SJSA1 (cell line): ENCODE results near the gene PCSK9. TPM values are rescaled to one million over a fixed set of nuclear protein-coding genes. Genes with fewer than 3 reads are reported as not detected.
"Not testable (repeated sequence)": the region's sequence is repeated elsewhere in the genome, so short reads cannot be mapped to it uniquely, and the experiment has no call there.

Experiments used
- DNase-seq, 2 experiments: peaks; one replicate each; pipeline ENCODE4 v3.0.0-alpha.2; 2015 to 2020; ENCODE audit warnings: low spot score in 2 of 2, low read depth in 1 of 2
- H3K27ac ChIP-seq: fragments of 250-450 bp; sonication (Bioruptor Pico); 2 replicates; pipeline ENCODE4 v1.5.1; 2020; ENCODE audit warnings: mild to moderate bottlenecking, moderate library complexity
- H3K27me3 ChIP-seq: fragments of 250-450 bp; sonication (Bioruptor Pico); replicated peaks from 2 replicates; pipeline ENCODE4 v1.5.1; 2020; ENCODE audit warnings: mild to moderate bottlenecking, moderate library complexity
- H3K36me3 ChIP-seq: fragments of 250-450 bp; sonication (Bioruptor Pico); 2 replicates; pipeline ENCODE4 v1.5.1; 2020; ENCODE audit warnings: mild to moderate bottlenecking
- H3K4me1 ChIP-seq: fragments of 250-450 bp; sonication (Bioruptor Pico); replicated peaks from 2 replicates; pipeline ENCODE4 v1.6.1; 2021; ENCODE audit warnings: mild to moderate bottlenecking
- H3K4me3 ChIP-seq: fragments of 250-450 bp; sonication (Bioruptor Pico); 2 replicates; pipeline ENCODE4 v1.5.1; 2020; ENCODE audit warnings: mild to moderate bottlenecking
- H3K9me3 ChIP-seq: fragments of 250-450 bp; sonication (Bioruptor Pico); replicated peaks from 2 replicates; pipeline ENCODE4 v1.5.1; 2020; ENCODE audit warnings: mild to moderate bottlenecking
- total RNA-seq: library from RNA; depleted of rRNA; stranded (reverse); fragments of >200 nt; shearing (Covaris generic); gene quantifications from 2 replicates; pipeline ENCODE4 v1.2.3, GENCODE V29; 2014

PCSK9 gene
- total RNA-seq, 1 experiment from 2014 or later: 0.03 TPM

- no peak for DNase-seq
- H3K27me3 ChIP-seq: no peaks in the 10 kb centered on the region
- no peak overlapping the region for H3K4me3 ChIP-seq
- H3K4me1 ChIP-seq: no peaks in the 10 kb centered on the region
- H3K36me3 ChIP-seq: no peaks in the 10 kb centered on the region
- no peaks in the 10 kb centered on the region for H3K9me3 ChIP-seq
- H3K27ac ChIP-seq: no peak overlapping the region
Measured at GRCh38 chr1:55018395-55018794, 21.0 kb upstream of the PCSK9 start.

DNA sequence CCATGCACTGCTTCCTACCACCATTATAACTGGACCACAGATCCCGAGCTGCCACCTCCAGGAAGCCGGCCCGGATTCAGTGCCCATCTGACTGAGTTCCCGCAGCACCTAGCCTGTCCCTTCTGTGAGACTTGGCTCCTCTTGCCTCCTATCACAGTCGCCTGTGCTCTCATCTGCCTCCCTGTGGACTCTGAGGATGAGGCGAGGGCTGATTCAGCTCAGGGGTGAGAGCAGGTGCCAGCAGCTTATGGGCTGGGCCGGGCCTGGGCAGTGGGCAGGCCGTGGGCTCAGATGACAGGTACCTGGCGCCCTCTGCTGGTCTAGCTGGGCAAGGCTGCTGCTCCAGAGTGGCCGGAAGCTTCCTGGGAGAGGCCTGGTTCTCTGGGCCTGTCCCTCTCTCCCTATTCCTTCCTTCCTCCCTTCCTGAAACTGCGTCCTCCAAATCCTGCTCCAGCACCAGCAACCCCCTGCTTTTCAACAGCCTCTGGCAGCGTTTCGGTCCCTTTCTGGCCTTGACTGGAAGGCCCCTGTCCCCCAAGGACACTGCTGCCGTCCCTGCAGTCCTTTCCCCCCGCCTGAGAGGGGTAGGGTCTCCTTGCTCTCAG lies 17.3 kb upstream of the PCSK9 start:
- Histone ChIP-seq H3K9me3 (no peaks in the 10 kb centered on the region), H3K4me1 (no peaks in the 10 kb centered on the region), H3K27ac (no peak overlapping the region), H3K36me3 (no peaks in the 10 kb centered on the region), H3K27me3 (no peaks in the 10 kb centered on the region), H3K4me3 (no peak overlapping the region)
- DNase-seq: peak; percentile 64 to 88

- DNase-seq, H3K9me3 ChIP-seq, H3K4me3 ChIP-seq, H3K27ac ChIP-seq, H3K27me3 ChIP-seq, H3K36me3 ChIP-seq, H3K4me1 ChIP-seq: not testable (repeated sequence)
Measured at GRCh38 chr1:55024163-55024562, 15.2 kb upstream of the PCSK9 start.

DNA sequence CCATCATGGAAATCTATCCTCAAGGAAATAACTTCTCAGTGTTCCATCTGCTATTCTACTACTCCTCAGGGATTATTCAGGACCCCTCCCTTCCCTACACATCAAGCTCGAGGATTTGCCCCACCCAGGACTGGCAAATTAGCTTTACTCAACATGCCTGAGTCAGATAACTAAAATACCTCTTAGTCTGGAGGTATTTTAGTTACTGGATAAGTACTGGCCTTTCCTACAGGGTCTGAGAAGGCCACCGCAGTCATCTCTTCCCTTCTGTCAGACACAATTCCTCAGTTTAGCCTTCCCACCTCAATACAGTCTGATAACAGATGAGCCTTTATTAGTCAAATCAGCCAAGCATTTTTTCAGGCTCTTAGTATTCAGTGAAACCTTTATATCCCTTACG lies 12.7 kb upstream of the PCSK9 start:
- H3K27ac ChIP-seq, H3K36me3 ChIP-seq, H3K4me3 ChIP-seq, H3K27me3 ChIP-seq, H3K9me3 ChIP-seq, H3K4me1 ChIP-seq, DNase-seq: not testable (repeated sequence)

DNA sequence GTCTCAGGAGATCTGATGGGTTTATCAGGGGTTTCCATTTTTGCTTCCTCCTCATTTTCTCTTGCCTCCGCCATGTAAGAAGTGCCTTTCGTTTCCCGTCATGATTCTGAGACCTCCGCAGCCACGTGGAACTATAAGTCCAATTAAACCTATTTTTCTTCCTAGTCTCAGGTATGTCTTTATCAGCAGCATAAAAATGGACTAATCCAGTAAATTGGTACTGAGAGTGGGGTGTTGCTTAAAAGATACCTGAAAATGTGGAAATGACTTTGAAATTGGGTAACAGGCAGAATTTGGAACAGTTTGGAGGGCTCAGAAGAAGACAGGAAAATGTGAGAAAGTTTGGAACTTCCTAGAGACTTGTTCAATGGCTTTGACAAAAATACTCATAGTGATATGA lies 8.2 kb upstream of the PCSK9 start:
- H3K36me3 ChIP-seq, H3K4me1 ChIP-seq, H3K9me3 ChIP-seq, DNase-seq, H3K4me3 ChIP-seq, H3K27ac ChIP-seq: not testable (repeated sequence)
- peaks cover 22% of the 10 kb centered on the region for H3K27me3 ChIP-seq

- DNase-seq: no peak
- no peaks in the 10 kb centered on the region for H3K4me1 ChIP-seq
- no peaks in the 10 kb centered on the region; the same call in 1 of the 2 replicates for H3K9me3 ChIP-seq
- H3K36me3 ChIP-seq: no peaks in the 10 kb centered on the region
- H3K27me3 ChIP-seq: peaks cover 42% of the 10 kb centered on the region
- no peak overlapping the region for H3K27ac ChIP-seq
- H3K4me3 ChIP-seq: no peak overlapping the region
Measured at GRCh38 chr1:55033265-55033614, 6.1 kb upstream of the PCSK9 start.

DNA sequence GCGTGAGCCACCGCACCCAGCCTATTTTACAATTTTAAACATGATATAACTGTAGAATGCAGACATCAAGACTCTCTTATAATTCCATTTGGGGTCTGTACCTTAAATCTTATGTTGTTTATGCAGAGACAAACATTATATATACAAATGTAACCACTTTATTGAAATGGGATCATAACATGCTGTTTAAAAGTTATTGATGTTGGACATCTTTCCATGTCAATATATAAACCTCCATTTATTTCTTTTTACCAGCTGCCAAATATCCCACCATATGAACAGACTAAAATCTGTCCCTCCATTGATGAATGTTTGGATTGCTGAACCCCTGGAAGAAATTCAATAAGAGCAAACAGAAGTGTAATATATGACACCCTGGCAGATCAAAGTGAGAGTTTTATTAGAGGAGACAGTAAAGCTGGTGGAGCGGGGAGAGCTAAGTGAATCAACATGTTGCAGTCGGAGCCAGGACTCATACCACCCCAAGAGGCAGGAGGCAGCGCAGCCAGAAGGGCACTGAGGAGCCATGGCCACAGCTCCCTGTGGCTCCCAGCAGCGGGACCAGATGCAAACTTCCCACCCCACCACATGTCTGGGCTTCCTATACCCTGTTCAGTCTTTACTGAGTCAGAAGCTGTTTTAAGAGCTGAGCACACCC lies 4.7 kb upstream of the PCSK9 start:
- no peaks in the 10 kb centered on the region for H3K36me3 ChIP-seq
- DNase-seq: no peak
- H3K27me3 ChIP-seq: peaks cover 56% of the 10 kb centered on the region
- H3K4me3 ChIP-seq: no peak overlapping the region
- H3K9me3 ChIP-seq: no peaks in the 10 kb centered on the region; the same call in none of the 2 replicates
- H3K4me1 ChIP-seq: peaks cover 3% of the 10 kb centered on the region; the same call in 1 of the 2 replicates
- H3K27ac ChIP-seq: no peak overlapping the region

DNA sequence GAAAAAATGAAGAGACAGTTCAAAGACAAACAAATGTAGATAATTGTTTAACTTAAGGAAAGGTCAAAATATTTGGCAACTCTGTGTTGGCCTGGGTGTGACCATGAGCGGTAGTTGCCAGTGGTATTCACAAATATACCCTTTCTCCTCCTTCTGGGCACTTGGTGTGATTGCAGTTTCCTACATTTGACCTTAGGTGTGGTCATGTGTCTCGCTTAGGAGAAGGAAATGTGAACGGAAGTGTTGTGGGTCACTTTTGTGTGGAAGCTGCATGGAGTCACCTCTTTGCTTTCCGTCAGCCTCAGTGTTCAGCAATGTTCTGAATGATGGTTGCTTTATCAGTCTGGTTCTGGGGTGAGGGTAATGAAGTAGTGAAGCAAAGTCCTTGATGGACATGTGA lies 3.4 kb upstream of the PCSK9 start:
- peaks cover 69% of the 10 kb centered on the region for H3K27me3 ChIP-seq
- H3K27ac ChIP-seq: no peak overlapping the region
- peaks cover 6% of the 10 kb centered on the region; the same call in 1 of the 2 replicates for H3K4me1 ChIP-seq
- H3K36me3 ChIP-seq: no peaks in the 10 kb centered on the region
- H3K4me3 ChIP-seq: no peak overlapping the region
- H3K9me3 ChIP-seq: no peaks in the 10 kb centered on the region; the same call in none of the 2 replicates
- DNase-seq: no peak

- Histone ChIP-seq H3K4me3 (no peak overlapping the region), H3K36me3 (no peaks in the 10 kb centered on the region), H3K27me3 (peaks cover 84% of the 10 kb centered on the region), H3K9me3 (no peaks in the 10 kb centered on the region; the same call in none of the 2 replicates), H3K4me1 (peaks cover 6% of the 10 kb centered on the region; the same call in 1 of the 2 replicates), H3K27ac (no peak overlapping the region)
- DNase-seq: no peak
Measured at GRCh38 chr1:55037733-55038551, 1.4 kb upstream of the PCSK9 start.

- no peak for DNase-seq
- Histone ChIP-seq H3K4me1 (peaks cover 6% of the 10 kb centered on the region; the same call in 1 of the 2 replicates), H3K36me3 (no peaks in the 10 kb centered on the region), H3K27ac (no peak overlapping the region), H3K9me3 (no peaks in the 10 kb centered on the region; the same call in none of the 2 replicates), H3K4me3 (no peak overlapping the region), H3K27me3 (peaks cover 84% of the 10 kb centered on the region)
Measured at GRCh38 chr1:55038552-55038838, 853 bp upstream of the PCSK9 start.

DNA sequence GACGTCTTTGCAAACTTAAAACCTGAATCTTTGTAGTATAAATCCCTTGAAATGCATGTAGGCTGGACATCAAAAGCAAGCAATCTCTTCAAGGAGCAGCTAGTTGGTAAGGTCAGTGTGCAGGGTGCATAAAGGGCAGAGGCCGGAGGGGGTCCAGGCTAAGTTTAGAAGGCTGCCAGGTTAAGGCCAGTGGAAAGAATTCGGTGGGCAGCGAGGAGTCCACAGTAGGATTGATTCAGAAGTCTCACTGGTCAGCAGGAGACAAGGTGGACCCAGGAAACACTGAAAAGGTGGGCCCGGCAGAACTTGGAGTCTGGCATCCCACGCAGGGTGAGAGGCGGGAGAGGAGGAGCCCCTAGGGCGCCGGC lies 390 bp upstream of the PCSK9 start:
- no peak overlapping the region for H3K27ac ChIP-seq

GRCh38 chr1:55040083-55040932 lies 960 bp downstream of the PCSK9 start:
- no peaks in the 10 kb centered on the region; the same call in 1 of the 2 replicates for H3K9me3 ChIP-seq
- no peak for DNase-seq
- H3K36me3 ChIP-seq: no peaks in the 10 kb centered on the region
- no peak overlapping the region for H3K4me3 ChIP-seq
- H3K27me3 ChIP-seq: peaks cover 70% of the 10 kb centered on the region
- no peak overlapping the region for H3K27ac ChIP-seq
- peaks cover 6% of the 10 kb centered on the region; the same call in 1 of the 2 replicates for H3K4me1 ChIP-seq

More for the DNA sequence above, 390 bp upstream of the PCSK9 start:
- Histone ChIP-seq H3K36me3 (no peaks in the 10 kb centered on the region), H3K27me3 (peaks cover 81% of the 10 kb centered on the region), H3K9me3 (no peaks in the 10 kb centered on the region; the same call in none of the 2 replicates), H3K4me1 (peaks cover 6% of the 10 kb centered on the region; the same call in 1 of the 2 replicates), H3K4me3 (no peak overlapping the region)
- DNase-seq: no peak

GRCh38 chr1:55040933-55041494 lies 1.7 kb downstream of the PCSK9 start:
- Histone ChIP-seq H3K4me1 (peaks cover 6% of the 10 kb centered on the region; the same call in 1 of the 2 replicates), H3K4me3 (no peak overlapping the region), H3K36me3 (no peaks in the 10 kb centered on the region), H3K27me3 (peaks cover 63% of the 10 kb centered on the region), H3K27ac (no peak overlapping the region), H3K9me3 (no peaks in the 10 kb centered on the region; the same call in 1 of the 2 replicates)
- no peak for DNase-seq
